ENCODE results near the gene JAM3. TPM values are rescaled to one million over a fixed set of nuclear protein-coding genes. Genes with fewer than 3 reads are reported as not detected.

The JAM3 gene
- total and polyA plus RNA-seq, 10 of the 15 experiments (the other 5 are each of a cell fraction or from before 2014, with no cell fraction given): 0.04 to 1.1 (median 0.32) TPM; not detected in 1

DNA sequence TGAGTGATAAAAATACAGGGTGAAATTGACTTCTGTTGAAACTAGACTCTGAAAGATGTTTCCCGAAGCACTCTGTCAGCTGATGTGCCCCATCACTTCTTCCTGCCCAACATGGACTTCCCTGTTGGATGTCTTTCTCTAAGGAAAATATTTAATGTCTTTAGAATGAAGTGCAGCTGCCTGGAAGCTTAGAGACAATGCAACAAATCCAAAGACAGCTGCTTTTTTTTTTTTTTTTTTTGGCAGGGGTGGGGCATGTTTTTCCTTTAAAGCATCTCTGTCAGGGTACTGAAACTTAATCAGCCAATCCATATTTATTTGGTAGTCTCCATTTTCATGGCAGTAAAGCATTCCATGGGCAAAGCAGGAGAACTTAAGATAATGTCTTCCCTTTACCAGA lies 5.9 kb downstream of the JAM3 start:
- no peak for ATAC-seq
- no peaks in the 10 kb centered on the region for H3K9me3 ChIP-seq (replicated peaks; ENCODE audit: control insufficient read depth, insufficient read depth, low read length)
- no peaks in the 10 kb centered on the region for H3K79me2 ChIP-seq (ENCODE audit: control insufficient read depth, insufficient read depth, low read length)
- H3K4me3 ChIP-seq: no peak overlapping the region
- TF ChIP-seq NR2C2 (IDR thresholded peaks at IDR 0.05; ENCODE audit: borderline replicate concordance, control insufficient read depth, insufficient read length, low read depth) (no peak), EP300 (IDR thresholded peaks at IDR 0.05; ENCODE audit: borderline replicate concordance in 1 of 2, control insufficient read depth in 1 of 2, low read depth in 2 of 2, low read length in 2 of 2) (no peak), KAT2A (conservative IDR thresholded peaks at IDR 0.05; ENCODE audit: control insufficient read depth, low read depth, low read length) (no peak)
- no peak overlapping the region for H3K27ac ChIP-seq (ENCODE audit: control insufficient read depth, insufficient read depth)
- BruUV-seq (replicated peaks): no TSS peak
- H3K36me3 ChIP-seq (ENCODE audit: control insufficient read depth in 2 of 2, insufficient read depth in 2 of 2, low read length in 1 of 2): no peaks in the 10 kb centered on the region
- H2AFZ ChIP-seq (ENCODE audit: control insufficient read depth, low read depth, low read length): no peak overlapping the region
- SMC1A ChIA-PET (ENCODE audit: uncharacterized antibody, unreplicated experiment): no interaction called here
- POLR2A ChIA-PET: no interaction called here
- no peaks in the 10 kb centered on the region for H4K20me1 ChIP-seq (ENCODE audit: control insufficient read depth, insufficient read depth)
- CTCF ChIA-PET: no interaction called here
- DNase-seq (ENCODE audit: low read depth, low spot score): no peak
- FAIRE-seq: no peak
- RAD21 ChIA-PET (ENCODE audit: unreplicated experiment): no interaction called here
- intact Hi-C loops (cut with micrococcal nuclease; ENCODE audit: unreplicated experiment): no loop called here
- WGBS (ENCODE audit: insufficient coverage, insufficient replicate concordance, low lambda C conversion rate, missing lambda C conversion rate): 0% methylated on average over 1 of the region's 1 CpG
- no peak overlapping the region for H3K9ac ChIP-seq (ENCODE audit: control insufficient read depth, insufficient read depth, low read length)
- no peak overlapping the region for H3K4me2 ChIP-seq (ENCODE audit: control insufficient read depth, insufficient read depth)
- peaks cover 5% of the 10 kb centered on the region; the same call in 1 of the 2 replicates for H3K4me1 ChIP-seq (ENCODE audit: control insufficient read depth, insufficient read depth, low read length)
- H3K27me3 ChIP-seq (replicated peaks in 1 of 2; ENCODE audit: control insufficient read depth in 2 of 2, insufficient read depth in 2 of 2, low read length in 1 of 2): peaks cover 0 to 8% of the 10 kb centered on the region in 2 experiments; a peak in 2 of 4 replicates
- in situ Hi-C loops (cut with MboI): no loop called here

DNA sequence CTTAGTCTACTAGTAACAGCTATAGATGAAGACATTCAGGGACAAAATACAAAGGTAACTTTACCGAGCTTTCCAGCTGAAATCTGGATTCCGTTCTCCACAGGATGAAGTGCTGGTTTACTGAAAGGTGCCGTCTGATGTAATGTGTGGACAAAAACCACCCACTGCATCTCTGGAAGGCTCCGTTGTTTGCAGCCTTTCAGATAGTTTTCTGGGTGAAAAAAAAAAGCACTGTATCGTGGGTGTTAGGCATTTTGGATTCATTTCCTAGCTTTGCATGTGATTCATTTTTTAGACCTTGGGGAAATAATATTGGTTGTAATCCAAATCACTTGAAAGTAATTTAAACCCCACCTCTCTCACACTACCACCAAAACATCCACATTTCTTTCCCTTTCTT lies 10.4 kb downstream of the JAM3 start:
- no peak overlapping the region for H2AFZ ChIP-seq (ENCODE audit: control insufficient read depth, low read depth, low read length)
- ChIA-PET CTCF (no interaction called here), RAD21 (ENCODE audit: unreplicated experiment) (no interaction called here), SMC1A (ENCODE audit: uncharacterized antibody, unreplicated experiment) (no interaction called here), POLR2A (no interaction called here)
- DNase-seq (ENCODE audit: low read depth, low spot score) (no peak), ATAC-seq (no peak), FAIRE-seq (no peak)
- H3K9ac ChIP-seq (ENCODE audit: control insufficient read depth, insufficient read depth, low read length): no peak overlapping the region
- H3K27ac ChIP-seq (ENCODE audit: control insufficient read depth, insufficient read depth): no peak overlapping the region
- H3K27me3 ChIP-seq (replicated peaks in 1 of 2; ENCODE audit: control insufficient read depth in 2 of 2, insufficient read depth in 2 of 2, low read length in 1 of 2): no peaks in the 10 kb centered on the region
- no TSS peak for BruUV-seq (replicated peaks)
- no peaks in the 10 kb centered on the region for H3K79me2 ChIP-seq (ENCODE audit: control insufficient read depth, insufficient read depth, low read length)
- no peak overlapping the region for H3K4me3 ChIP-seq
- 50% methylated on average over 5 of the region's 5 CpGs for WGBS (ENCODE audit: insufficient coverage, insufficient replicate concordance, low lambda C conversion rate, missing lambda C conversion rate)
- no peaks in the 10 kb centered on the region for H4K20me1 ChIP-seq (ENCODE audit: control insufficient read depth, insufficient read depth)
- H3K4me1 ChIP-seq (ENCODE audit: control insufficient read depth, insufficient read depth, low read length): no peaks in the 10 kb centered on the region
- peaks cover 4% of the 10 kb centered on the region; the same call in 1 of the 3 replicates for H3K9me3 ChIP-seq (replicated peaks; ENCODE audit: control insufficient read depth, insufficient read depth, low read length)
- in situ Hi-C loops (cut with MboI) (no loop called here), intact Hi-C loops (cut with micrococcal nuclease; ENCODE audit: unreplicated experiment) (no loop called here)
- H3K36me3 ChIP-seq (ENCODE audit: control insufficient read depth in 2 of 2, insufficient read depth in 2 of 2, low read length in 1 of 2): no peaks in the 10 kb centered on the region
- H3K4me2 ChIP-seq (ENCODE audit: control insufficient read depth, insufficient read depth): no peak overlapping the region
- TF ChIP-seq RBBP5 (conservative IDR thresholded peaks at IDR 0.05) (no peak), TCF3 (IDR thresholded peaks at IDR 0.05; ENCODE audit: borderline replicate concordance, insufficient read depth, low read depth, low read length) (no peak), SMARCA5 (IDR thresholded peaks at IDR 0.05) (no peak), SRF (IDR thresholded peaks at IDR 0.05; ENCODE audit: low read depth in 2 of 2, low read length in 2 of 2) (no peak), BCL3 (IDR thresholded peaks at IDR 0.05; ENCODE audit: borderline replicate concordance, insufficient read depth, low read depth, low read length, poor library complexity, severe bottlenecking) (no peak), CHD4 (IDR thresholded peaks at IDR 0.05) (no peak), JUNB (IDR thresholded peaks at IDR 0.05) (no peak), CEBPZ (IDR thresholded peaks at IDR 0.05; ENCODE audit: low read depth, low read length) (no peak), E2F4 (IDR thresholded peaks at IDR 0.05; ENCODE audit: low read depth, low read length) (no peak), HDAC2 (IDR thresholded peaks at IDR 0.05) (no peak)

Data from GM12878 (cell line).